Tibial nerve (tissue), 4 donors: ENCODE data around the gene ATAT1. TPM values are rescaled to one million over a fixed set of nuclear protein-coding genes. Genes with fewer than 3 reads are reported as not detected.

Experiments
- DNase-seq, 2 donors: peaks; one replicate each; pipeline ENCODE4 v3.0.0-alpha.2; 2019; ENCODE audit warnings: low spot score in 2 of 2
- H3K27ac ChIP-seq, 4 donors: fragments of 200-600 bp; sonication (generic) in 3 of 4; one replicate each; pipeline ENCODE4 v1.5.1; 2017 to 2019; ENCODE audit warnings: mild to moderate bottlenecking in 1 of 4
- H3K27me3 ChIP-seq, 2 donors: fragments of 200-600 bp; sonication (generic) in 1 of 2; one replicate each; pipeline versions ENCODE4 v1.5.1 to v1.6.0; 2017 to 2019
- H3K36me3 ChIP-seq, 3 donors: fragments of 200-600 bp; sonication (generic); one replicate each; pipeline ENCODE4 v1.5.1; 2018 to 2019
- H3K4me1 ChIP-seq, 4 donors: fragments of 200-600 bp; sonication (generic) in 3 of 4; one replicate each; pipeline ENCODE4 v1.5.1; 2017 to 2019
- H3K4me3 ChIP-seq, 4 donors: fragments of 200-600 bp; sonication (generic) in 3 of 4; one replicate each; pipeline ENCODE4 v1.5.1; 2017 to 2019; ENCODE audit warnings: mild to moderate bottlenecking in 1 of 4, moderate library complexity in 1 of 4
- H3K9me3 ChIP-seq, 4 donors: fragments of 200-600 bp; sonication (generic) in 3 of 4; one replicate each; pipeline ENCODE4 v1.5.1; 2017 to 2019
- CTCF ChIP-seq, 5 experiments: fragments of 200-600 bp in 3 of 5; fragments of 450-650 bp in 2 of 5; sonication (generic) in 3 of 5; IDR thresholded peaks; one replicate each; pipeline ENCODE4 v1.5.1; 2016 to 2019; ENCODE audit warnings: antibody characterized with exemption in 5 of 5, mild to moderate bottlenecking in 3 of 5, moderate library complexity in 2 of 5
- EP300 ChIP-seq, 2 donors: sonication (generic); formaldehyde crosslinking; IDR thresholded peaks; one replicate each; pipeline ENCODE4 v1.6.1; 2017; ENCODE audit warnings: antibody characterized with exemption in 2 of 2, mild to moderate bottlenecking in 1 of 2
- POLR2A ChIP-seq, 2 donors: fragments of 450-650 bp; IDR thresholded peaks; one replicate each; pipeline ENCODE4 v1.6.1; 2017; ENCODE audit warnings: antibody characterized with exemption in 2 of 2, mild to moderate bottlenecking in 2 of 2, moderate library complexity in 2 of 2
- WGBS, 2 donors: methylation state at CpG; one replicate each; pipeline ENCODE4 v1.1.5; 2018; 5-methylcytosine and 5-hydroxymethylcytosine counted together
- total RNA-seq, 4 donors: library from RNA; depleted of rRNA; stranded (reverse); fragments of >200 nt; gene quantifications; one replicate each; pipeline ENCODE4 v1.1.0, GENCODE V29; 2016

The ATAT1 gene
- total RNA-seq, 4 donors from 2014 or later, result 5.5 to 18.0 (median 7.7) TPM

DNA sequence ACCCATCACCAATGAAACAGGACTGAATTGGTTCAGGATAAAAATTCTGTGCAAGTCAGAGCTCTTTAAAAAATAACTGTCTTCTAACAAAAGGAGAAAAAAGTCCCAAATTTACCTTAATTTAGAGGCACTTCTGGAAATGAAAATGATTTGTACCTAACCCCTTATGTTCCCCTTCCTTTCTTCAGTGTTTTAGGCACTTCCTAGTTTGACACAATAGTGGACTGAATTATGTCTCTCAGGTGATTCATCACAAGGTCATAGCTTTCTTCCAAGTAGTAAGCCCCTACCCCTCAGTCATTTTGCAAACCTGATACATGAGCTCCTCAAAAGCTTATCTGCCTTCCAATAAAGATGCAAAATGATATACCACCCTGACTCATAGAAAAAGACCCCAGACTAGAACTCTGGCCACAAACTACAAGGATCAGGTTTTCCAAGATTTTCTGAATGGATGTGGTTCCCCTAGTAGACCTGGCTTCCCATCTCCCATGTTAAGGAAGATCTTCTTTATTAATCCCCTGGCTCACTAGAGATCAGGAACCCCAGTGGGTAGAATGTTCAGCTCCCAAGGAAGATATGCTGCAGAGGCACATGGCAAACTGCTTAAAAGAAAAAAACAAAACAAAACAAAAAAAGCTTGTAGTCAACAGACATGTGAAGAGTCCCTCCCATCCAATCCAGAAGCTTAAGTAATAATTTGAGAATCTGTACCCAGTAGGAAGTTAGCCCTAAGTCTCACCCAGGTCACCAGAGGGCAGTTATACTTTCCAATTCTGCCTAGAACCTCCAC is 13.2 kb upstream of the ATAT1 start:
- DNase-seq, result no peak
- peak overlapping the region; percentile 94 to 100 (median 97) for H3K27ac ChIP-seq
- TF ChIP-seq CTCF (IDR thresholded peaks at IDR 0.05), result no peak
- no peak for TF ChIP-seq POLR2A (IDR thresholded peaks at IDR 0.05)
- no peak for TF ChIP-seq EP300 (IDR thresholded peaks at IDR 0.05)
- H3K9me3 ChIP-seq, result no peaks in the 10 kb centered on the region
- H3K4me3 ChIP-seq, result peak overlapping the region in 1 of 4 donors; percentile 95
- H3K4me1 ChIP-seq, result peaks cover 0 to 62% (median 42%) of the 10 kb centered on the region in 4 donors
- peaks cover 7 to 24% (median 8%) of the 10 kb centered on the region in 3 donors for H3K36me3 ChIP-seq
- H3K27me3 ChIP-seq, result no peaks in the 10 kb centered on the region

- no peaks in the 10 kb centered on the region for H3K9me3 ChIP-seq
- peak overlapping the region; percentile 66 to 95 (median 90) for H3K4me3 ChIP-seq
- peak overlapping the region; percentile 94 to 100 (median 97) for H3K27ac ChIP-seq
- no peaks in the 10 kb centered on the region for H3K27me3 ChIP-seq
- DNase-seq, result no peak
- H3K4me1 ChIP-seq, result peaks cover 0 to 66% (median 48%) of the 10 kb centered on the region in 4 donors
- H3K36me3 ChIP-seq, result peaks cover 7 to 19% (median 8%) of the 10 kb centered on the region in 3 donors
- 20 to 22% methylated on average over 8 of the region's 8 CpGs for WGBS, 2 donors
- TF ChIP-seq POLR2A (IDR thresholded peaks at IDR 0.05), result no peak
- TF ChIP-seq CTCF (IDR thresholded peaks at IDR 0.05), result no peak
- TF ChIP-seq EP300 (IDR thresholded peaks at IDR 0.05), result no peak
These were observed 12.4 kb upstream of the ATAT1 start for GRCh38 chr6:30614044-30614842.

DNA sequence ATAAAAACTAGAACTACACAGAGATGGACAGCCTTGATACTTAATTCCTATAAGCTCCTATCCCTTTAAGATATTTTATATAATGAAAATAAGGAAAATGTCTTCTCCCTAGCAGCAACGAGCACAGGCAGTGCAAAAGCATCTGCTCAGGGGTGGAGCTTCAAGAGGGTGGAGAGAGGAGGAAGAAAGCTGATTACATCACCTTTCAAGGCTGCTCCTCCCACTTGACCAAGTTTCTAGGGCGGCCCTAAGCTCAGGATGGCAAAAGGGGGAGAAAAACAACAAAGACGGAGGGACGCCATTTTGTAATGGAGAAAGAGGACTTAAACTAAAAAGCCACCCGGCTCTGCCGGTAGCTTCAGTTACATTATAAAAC is 11.8 kb upstream of the ATAT1 start:
- WGBS, 2 donors, result 1 to 2% methylated on average over 6 of the region's 6 CpGs
- Histone ChIP-seq H3K27me3 (no peaks in the 10 kb centered on the region), H3K9me3 (no peaks in the 10 kb centered on the region), H3K4me3 (peak overlapping the region; percentile 66 to 95 (median 90)), H3K36me3 (peaks cover 8 to 22% (median 10%) of the 10 kb centered on the region in 3 donors), H3K4me1 (peaks cover 0 to 65% (median 45%) of the 10 kb centered on the region in 4 donors), H3K27ac (peak overlapping the region; percentile 94 to 100 (median 97))
- TF ChIP-seq CTCF (IDR thresholded peaks at IDR 0.05), result peak in 1 of 5 experiments; percentile 13
- peak; percentile 88 to 96 for TF ChIP-seq POLR2A (IDR thresholded peaks at IDR 0.05)
- peak; percentile 69 to 99 for TF ChIP-seq EP300 (IDR thresholded peaks at IDR 0.05)
- peak; percentile 67 to 90 for DNase-seq

DNA sequence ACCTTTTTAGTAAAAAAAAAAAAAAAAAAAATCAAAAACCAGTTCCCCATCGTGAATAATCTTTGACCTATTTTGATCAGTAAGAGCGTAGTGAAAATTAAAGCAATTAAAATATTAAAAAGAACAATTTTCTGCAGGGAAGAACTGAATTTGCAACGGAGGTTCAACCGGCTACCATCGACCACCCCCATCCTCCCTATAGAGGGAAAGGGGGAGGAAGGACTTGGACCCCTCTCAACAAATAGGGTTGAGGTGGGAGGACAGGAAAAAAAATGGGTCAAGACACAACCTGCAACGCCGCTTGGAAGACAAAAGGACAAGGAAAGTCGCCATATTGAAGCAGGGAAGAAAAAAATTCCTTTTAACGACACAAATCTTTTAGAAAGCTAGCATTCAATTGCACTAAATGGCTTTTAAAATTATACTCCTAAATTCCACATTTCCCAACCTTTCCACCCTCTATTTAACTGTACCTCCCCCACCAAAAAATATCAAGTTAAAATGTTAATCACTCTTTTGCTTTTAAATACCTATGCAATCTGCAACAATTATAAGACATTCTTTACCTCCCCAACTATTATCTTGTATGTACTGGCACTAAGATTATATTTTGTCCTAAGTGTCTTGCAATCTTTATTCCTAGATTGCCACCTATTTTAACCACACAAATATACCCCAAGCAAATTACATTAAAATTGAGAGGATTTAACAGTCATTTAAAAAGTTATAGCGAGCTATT is 11.3 kb upstream of the ATAT1 start:
- no peak for DNase-seq
- H3K9me3 ChIP-seq, result no peaks in the 10 kb centered on the region

More for the DNA sequence above, 11.3 kb upstream of the ATAT1 start:
- Histone ChIP-seq H3K36me3 (peaks cover 8 to 28% (median 15%) of the 10 kb centered on the region in 3 donors), H3K27ac (peak overlapping the region; percentile 94 to 100 (median 97)), H3K27me3 (no peaks in the 10 kb centered on the region), H3K4me1 (peaks cover 0 to 60% (median 44%) of the 10 kb centered on the region in 4 donors), H3K4me3 (peak overlapping the region; percentile 66 to 95 (median 90))
- TF ChIP-seq EP300 (IDR thresholded peaks at IDR 0.05), result no peak
- TF ChIP-seq POLR2A (IDR thresholded peaks at IDR 0.05), result no peak
- no peak for TF ChIP-seq CTCF (IDR thresholded peaks at IDR 0.05)
- 0% methylated on average over 10 of the region's 10 CpGs for WGBS, 2 donors
